NCI-H1694 (cell line): ENCODE measurements around the gene ATXN2.

Source experiments
- DNase-seq: peaks from one replicate; lab custom pipeline; 2025; lab: John Stamatoyannopoulos, UW

Gene ATXN2

GRCh38 chr12:111436266-111436665 is 162.8 kb downstream of the ATXN2 start:
- no peak for DNase-seq

GRCh38 chr12:111435661-111436201 is 163.4 kb downstream of the ATXN2 start:
- no peak for DNase-seq

GRCh38 chr12:111434680-111435338 is 164.3 kb downstream of the ATXN2 start:
- DNase-seq, result no peak

GRCh38 chr12:111434049-111434448 is 165.1 kb downstream of the ATXN2 start:
- no peak for DNase-seq

- no peak for DNase-seq
These were observed 167.3 kb downstream of the ATXN2 start for GRCh38 chr12:111431772-111432171.

- DNase-seq, result no peak
These were observed 168.4 kb downstream of the ATXN2 start for GRCh38 chr12:111430433-111431353.

GRCh38 chr12:111429828-111430432 is 169.2 kb downstream of the ATXN2 start:
- DNase-seq, result no peak

- no peak for DNase-seq
These were observed 170.4 kb downstream of the ATXN2 start for GRCh38 chr12:111428728-111429175.

- no peak for DNase-seq
These were observed 170.9 kb downstream of the ATXN2 start for GRCh38 chr12:111428081-111428727.

- no peak for DNase-seq
These were observed 171.6 kb downstream of the ATXN2 start for GRCh38 chr12:111427417-111428074.

- DNase-seq, result no peak
These were observed 172.6 kb downstream of the ATXN2 start for GRCh38 chr12:111426344-111427185.

- no peak for DNase-seq
These were observed 173.5 kb downstream of the ATXN2 start for GRCh38 chr12:111425655-111426054.

GRCh38 chr12:111424793-111425251 is 174.3 kb downstream of the ATXN2 start:
- no peak for DNase-seq

GRCh38 chr12:111424189-111424792 is 174.8 kb downstream of the ATXN2 start:
- no peak for DNase-seq

GRCh38 chr12:111420494-111420893 is 178.6 kb downstream of the ATXN2 start:
- no peak for DNase-seq

- no peak for DNase-seq
These were observed 179.3 kb downstream of the ATXN2 start for GRCh38 chr12:111419784-111420183.

GRCh38 chr12:111418594-111418880 is 180.6 kb downstream of the ATXN2 start:
- DNase-seq, result no peak

- no peak for DNase-seq
These were observed 181.1 kb downstream of the ATXN2 start for GRCh38 chr12:111417784-111418593.

GRCh38 chr12:111417290-111417689 is 181.8 kb downstream of the ATXN2 start:
- no peak for DNase-seq
